LHCN-M2 (cell line): ENCODE results near the gene TYRO3. TPM values are rescaled to one million over a fixed set of nuclear protein-coding genes. Genes with fewer than 3 reads are reported as not detected.
"Not testable (repeated sequence)": the region's sequence is repeated elsewhere in the genome, so short reads cannot be mapped to it uniquely, and the experiment has no call there.

ENCODE experiments used
- DNase-seq: peaks from one replicate; pipeline ENCODE4 v3.0.0-alpha.2; 2012; ENCODE audit warnings: low read depth
- total RNA-seq: library from RNA; depleted of rRNA; stranded (reverse); fragments of >200 nt; gene quantifications from 2 replicates; pipeline ENCODE4 v1.2.3, GENCODE V29; 2014

TYRO3 gene
- total RNA-seq, 1 experiment from 2014 or later: 8.6 TPM

GRCh38 chr15:41553731-41554130 is 5.3 kb upstream of the TYRO3 start:
- DNase-seq: no peak

- peak; percentile 34 for DNase-seq
Observed at GRCh38 chr15:41554343-41554742, 4.7 kb upstream of the TYRO3 start.

GRCh38 chr15:41554915-41555314 is 4.1 kb upstream of the TYRO3 start:
- no peak for DNase-seq

GRCh38 chr15:41556677-41557076 is 2.3 kb upstream of the TYRO3 start:
- no peak for DNase-seq

GRCh38 chr15:41557673-41558399 is 1.2 kb upstream of the TYRO3 start:
- peak; percentile 62 for DNase-seq

- no peak for DNase-seq
Observed at GRCh38 chr15:41559239-41559782, 299 bp downstream of the TYRO3 start.

GRCh38 chr15:41560572-41560874 is 1.5 kb downstream of the TYRO3 start:
- no peak for DNase-seq

- DNase-seq: no peak
Observed at GRCh38 chr15:41561104-41561776, 2.2 kb downstream of the TYRO3 start.

- no peak for DNase-seq
Observed at GRCh38 chr15:41561777-41562145, 2.7 kb downstream of the TYRO3 start.

GRCh38 chr15:41562244-41562643 is 3.2 kb downstream of the TYRO3 start:
- DNase-seq: no peak

- DNase-seq: no peak
Observed at GRCh38 chr15:41562784-41563198, 3.8 kb downstream of the TYRO3 start.

GRCh38 chr15:41564286-41564959 is 5.4 kb downstream of the TYRO3 start:
- DNase-seq: no peak

- DNase-seq: no peak
Observed at GRCh38 chr15:41564960-41565502, 6.0 kb downstream of the TYRO3 start.

- DNase-seq: no peak
Observed at GRCh38 chr15:41565702-41566101, 6.7 kb downstream of the TYRO3 start.

- DNase-seq: peak; percentile 23
Observed at GRCh38 chr15:41566121-41566885, 7.3 kb downstream of the TYRO3 start.

GRCh38 chr15:41567261-41567660 is 8.2 kb downstream of the TYRO3 start:
- no peak for DNase-seq

- no peak for DNase-seq
Observed at GRCh38 chr15:41567862-41568261, 8.8 kb downstream of the TYRO3 start.

- DNase-seq: no peak
Observed at GRCh38 chr15:41568350-41569017, 9.5 kb downstream of the TYRO3 start.

GRCh38 chr15:41569232-41569631 is 10.2 kb downstream of the TYRO3 start:
- DNase-seq: not testable (repeated sequence)

- no peak for DNase-seq
Observed at GRCh38 chr15:41570764-41571163, 11.8 kb downstream of the TYRO3 start.

- DNase-seq: no peak
Observed at GRCh38 chr15:41571948-41572347, 12.9 kb downstream of the TYRO3 start.
